GM19468 (cell line): ENCODE results near the gene RNU5D-1.
"Not testable (repeated sequence)": the region's sequence is repeated elsewhere in the genome, so short reads cannot be mapped to it uniquely, and the experiment has no call there.

Source experiments
- ATAC-seq: cut with Tn5 transposase; IDR thresholded peaks from one replicate; pipeline ENCODE4 v1.9.1; 2021; ENCODE audit warnings: mild to moderate bottlenecking, moderate library complexity, moderate number of reproducible peaks; ENCODE audit not compliant: unreplicated experiment; ENCODE audit errors: extremely low read depth

RNU5D-1 gene

DNA sequence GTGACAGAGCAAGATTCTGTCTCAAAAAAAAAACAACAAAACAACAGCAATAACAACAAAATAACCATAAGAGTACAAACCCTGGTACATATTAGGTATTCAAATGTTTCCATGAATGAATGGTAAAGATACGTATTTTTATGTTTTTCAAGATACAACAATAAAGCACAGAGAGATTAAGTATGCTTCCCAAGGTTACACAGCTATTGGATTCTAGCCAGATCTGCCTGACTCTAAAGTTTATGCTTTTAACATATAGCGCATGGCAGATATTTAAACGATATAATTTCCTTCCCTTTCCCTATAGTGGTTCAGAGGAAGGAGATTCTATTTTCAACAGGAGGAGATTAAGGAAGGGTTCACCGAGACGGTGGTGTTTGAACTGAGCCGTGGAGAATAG is 25.5 kb downstream of the RNU5D-1 start:
- ATAC-seq, result no peak

DNA sequence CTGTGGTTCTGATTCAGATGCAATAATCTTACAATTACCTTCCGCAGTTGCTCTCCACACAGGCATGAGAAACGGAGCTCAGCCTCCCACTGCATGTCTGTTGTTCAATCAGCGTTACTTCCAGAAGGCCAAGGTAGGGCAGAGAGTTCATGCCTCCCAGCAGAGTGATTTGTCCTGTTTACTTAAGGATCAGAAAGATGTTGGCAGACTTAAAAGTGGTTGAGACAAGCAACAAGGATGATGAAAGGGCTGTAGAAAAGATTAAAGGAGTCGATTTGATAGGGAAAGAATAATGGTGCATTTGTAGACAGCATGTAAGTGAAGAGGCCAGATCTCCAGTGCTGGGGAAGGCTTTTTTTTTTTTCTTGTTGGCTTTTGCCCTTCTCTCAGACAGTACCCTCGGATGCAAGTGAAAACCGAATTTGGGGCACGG is 29.8 kb downstream of the RNU5D-1 start:
- ATAC-seq, result no peak

DNA sequence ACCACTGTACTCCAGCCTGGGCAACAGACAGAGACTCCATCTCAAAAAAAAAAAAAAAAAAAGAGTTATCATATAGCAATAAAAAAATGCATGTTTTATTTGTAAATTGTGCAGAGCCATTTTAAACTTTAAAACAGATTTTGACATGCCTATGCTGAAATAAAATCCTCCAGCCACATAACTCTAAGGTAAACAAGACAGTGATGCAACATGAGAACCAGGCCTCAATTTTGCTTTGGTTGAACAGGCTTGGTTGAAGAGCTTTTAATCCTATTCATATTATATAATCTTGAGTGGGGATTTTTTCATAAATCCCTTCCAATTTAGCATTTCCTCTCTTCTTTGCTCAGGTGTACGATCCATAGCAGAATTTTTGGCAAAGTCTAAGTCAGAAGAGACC is 30.4 kb downstream of the RNU5D-1 start:
- no peak for ATAC-seq

DNA sequence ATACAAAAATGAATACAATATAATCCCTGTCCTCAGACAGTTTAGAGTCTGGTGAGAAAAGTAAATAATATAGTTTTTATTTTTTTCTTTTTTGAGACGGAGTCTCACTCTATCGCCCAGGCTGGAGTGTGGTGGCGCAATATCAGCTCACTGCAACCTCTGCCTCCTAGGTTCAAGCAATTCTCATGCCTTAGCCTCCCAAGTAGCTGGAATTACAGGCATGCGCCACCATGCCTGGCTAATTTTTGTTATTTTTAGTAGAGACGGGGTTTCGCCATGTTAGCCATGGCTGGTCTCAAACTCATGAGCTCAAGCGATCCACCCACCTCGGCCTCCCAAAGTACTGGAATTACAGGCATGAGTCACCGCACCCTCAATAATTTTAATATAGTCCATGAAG is 31.6 kb downstream of the RNU5D-1 start:
- not testable (repeated sequence) for ATAC-seq

DNA sequence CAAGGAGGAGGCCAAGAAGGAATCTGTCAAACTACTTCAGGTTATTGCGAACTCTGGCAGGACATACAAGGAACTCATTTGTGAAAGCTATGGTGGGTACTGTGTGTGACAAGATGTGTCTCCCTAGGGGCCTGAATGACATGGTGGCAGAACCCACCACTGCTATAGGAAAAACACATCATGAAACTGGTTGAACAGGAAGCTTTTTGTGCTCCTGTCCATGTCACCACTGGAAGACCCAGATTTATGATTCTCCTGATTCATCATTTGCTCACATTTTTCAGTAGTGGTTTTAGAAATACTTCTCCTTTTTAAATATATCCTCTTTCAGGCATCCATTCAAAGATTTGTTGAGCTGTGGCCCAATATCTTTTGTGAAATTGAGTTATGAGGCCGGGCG is 32.8 kb downstream of the RNU5D-1 start:
- ATAC-seq, result no peak

DNA sequence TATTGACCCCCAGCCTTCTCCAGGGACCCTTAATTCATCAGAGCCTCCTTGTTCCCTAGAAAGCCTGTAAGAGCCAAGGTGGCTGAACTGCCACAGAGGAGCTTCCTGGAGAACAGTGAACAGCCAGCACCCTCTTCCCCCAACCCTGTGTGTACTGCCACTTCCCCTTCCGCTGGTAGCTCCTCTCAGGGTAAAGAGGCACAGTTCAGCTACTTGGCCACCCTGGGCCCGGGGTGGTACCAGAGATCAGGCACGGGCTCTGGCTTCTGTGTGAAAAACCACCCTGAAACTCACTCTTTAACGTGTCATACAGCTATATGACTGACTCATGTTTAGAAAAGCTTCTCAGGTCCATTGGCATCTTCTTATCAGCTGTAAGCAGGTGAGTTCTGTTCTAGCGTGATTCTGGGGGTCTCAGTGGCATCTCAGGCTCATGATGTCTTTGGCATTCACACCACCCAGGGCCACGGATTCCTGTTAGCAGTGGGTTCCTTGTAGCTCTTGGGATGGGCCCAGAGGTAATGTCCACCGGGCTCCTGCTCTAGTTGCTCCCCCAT is 34.1 kb downstream of the RNU5D-1 start:
- ATAC-seq, result no peak

DNA sequence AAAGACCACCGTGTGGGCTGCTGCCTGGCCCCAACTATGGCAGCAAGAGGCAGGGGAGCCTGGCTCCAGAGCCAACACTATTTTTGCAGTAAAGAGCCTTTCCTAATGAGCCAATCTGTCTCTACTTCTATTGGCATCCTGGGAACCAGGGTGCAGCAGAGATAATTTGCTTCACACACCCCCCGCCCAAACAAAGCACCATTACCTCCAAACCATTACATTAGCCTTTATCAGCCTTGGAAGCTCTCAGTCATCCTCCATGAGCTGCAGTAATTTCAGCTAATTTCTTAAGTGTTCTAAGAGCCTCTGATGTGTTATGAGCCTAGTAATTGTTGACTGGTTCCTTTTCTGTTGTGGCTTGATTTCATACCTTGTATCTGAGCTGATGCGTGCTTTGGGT is 34.9 kb downstream of the RNU5D-1 start:
- no peak for ATAC-seq

DNA sequence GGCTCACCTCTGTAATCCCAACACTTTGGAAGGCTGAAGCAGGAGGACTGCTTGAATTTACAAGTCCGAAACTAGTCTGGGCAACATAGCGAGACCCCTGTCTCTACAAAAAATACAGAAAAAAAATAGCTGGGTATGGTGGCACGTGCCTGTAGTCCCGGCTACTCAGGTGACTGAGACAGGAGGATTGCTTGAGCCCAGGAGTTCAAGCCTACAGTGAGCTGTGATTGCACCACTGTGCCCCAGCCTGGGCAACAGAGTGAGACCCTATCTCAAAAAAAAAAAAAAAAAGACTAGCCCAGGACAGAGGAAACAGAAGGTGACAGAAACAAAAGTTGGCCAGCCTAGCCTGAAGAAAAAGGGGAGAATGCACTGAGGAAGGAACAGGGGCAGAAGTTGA is 35.3 kb downstream of the RNU5D-1 start:
- ATAC-seq, result no peak

DNA sequence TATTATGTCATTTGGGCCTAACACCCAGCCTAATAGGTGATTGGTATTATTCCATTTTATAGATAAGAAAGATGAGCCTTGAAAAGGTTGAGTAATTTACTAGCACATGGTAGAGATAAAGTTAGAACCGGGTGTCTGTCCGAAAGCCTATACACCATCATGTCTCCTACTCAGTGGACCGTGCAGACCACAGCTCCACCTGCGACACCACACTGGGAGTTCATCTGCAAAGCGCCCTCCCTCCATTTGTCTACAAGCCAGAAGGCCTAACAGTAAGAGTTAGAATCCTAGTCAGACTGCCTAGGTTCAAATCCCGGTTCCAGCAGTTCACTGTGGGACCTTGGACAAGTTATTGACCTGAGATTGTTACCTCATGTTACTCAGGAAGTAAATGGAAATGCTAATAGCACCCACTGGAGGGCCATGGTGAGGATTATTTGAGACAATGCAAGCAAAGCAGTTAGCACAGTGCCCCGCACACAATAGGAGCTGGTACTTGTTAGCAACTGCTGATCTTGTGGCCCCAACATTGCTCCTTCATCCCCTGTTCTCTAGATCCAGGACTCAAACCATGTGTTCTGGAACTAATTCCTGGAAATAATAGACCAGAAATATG is 36.0 kb downstream of the RNU5D-1 start:
- ATAC-seq, result no peak

DNA sequence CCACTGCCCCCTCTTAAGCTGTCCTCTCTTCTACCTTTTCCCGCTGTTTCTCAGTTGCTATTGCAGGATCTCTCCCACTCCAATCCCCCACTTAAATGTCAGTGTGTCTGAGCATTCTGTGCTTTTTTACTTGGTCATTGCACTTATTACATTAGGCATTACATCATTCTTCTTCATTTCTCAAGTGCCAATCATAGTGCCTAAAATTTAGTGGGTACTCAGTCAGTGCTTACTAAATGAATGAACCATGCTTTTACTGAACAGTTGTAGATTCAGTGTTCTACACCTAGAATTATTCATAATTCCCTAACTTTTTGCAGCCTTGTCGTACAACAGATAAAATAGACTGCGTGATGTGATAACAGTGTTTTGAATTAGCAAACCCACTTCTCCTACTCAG is 37.1 kb downstream of the RNU5D-1 start:
- no peak for ATAC-seq

DNA sequence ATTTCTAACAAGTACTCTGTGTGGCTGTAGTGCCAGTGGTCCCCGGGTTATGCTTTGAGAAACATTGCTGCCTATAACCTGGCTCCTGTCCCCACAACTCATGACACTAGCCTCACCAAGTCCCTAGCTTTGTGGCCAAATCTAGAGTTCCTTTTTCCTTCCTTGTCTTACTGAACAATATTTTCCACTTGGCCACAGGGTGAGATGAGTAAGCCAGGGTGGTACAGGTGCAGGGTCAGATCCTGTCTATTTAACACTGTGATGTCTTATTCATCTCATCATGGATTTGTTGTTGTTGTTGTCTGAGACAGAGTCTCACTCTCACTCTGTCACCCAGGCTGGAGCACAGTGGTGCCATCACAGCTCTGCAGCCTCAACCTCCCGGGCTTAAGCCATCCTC is 37.8 kb downstream of the RNU5D-1 start:
- no peak for ATAC-seq

DNA sequence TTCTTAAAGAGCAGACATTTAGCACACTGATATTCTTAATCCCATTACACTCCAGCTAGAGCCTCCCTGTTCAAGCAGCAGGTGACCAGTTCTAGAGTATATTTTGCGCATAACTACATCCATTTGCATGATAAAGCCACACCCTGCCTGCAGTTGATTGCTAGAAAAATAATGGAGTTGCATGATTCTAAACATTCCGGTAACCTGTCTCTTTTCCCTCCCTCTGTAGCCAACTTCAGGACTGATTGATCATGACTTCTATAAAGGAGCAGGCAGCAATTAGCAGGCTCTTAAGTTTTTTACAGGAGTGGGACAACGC is 41.6 kb downstream of the RNU5D-1 start:
- no peak for ATAC-seq

DNA sequence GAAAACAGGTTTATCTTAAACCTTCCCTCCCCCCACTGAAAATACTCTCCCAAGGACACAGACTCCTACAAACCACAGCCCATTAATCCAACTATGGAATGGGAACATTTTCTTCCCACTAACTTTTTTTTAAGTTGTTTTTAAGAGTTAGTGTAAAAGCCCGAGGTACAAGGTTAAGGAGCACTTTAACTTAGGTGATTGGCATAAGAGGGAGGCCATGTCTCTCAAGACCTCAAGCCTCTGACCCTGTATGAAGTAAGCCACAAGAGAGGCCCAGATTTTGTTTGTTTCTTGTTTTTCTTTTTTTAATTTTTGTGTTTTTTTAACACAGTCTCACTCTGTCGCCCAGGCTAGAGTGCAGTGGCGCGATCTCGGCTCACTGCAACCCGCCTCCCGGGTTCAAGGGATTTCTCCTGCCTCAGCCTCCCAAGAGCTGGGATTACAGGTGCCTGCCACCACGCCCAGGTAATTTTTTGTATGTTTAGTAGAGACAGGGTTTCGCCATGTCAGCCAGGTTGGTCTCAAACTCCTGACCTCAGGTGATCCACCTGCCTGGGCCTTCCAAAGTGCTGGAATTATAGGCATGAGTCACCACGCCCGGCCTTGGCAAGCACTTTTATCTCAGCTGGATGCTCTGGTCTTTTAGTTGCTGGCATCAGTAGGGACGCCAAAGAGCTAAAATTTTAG is 42.1 kb downstream of the RNU5D-1 start:
- ATAC-seq, result no peak

DNA sequence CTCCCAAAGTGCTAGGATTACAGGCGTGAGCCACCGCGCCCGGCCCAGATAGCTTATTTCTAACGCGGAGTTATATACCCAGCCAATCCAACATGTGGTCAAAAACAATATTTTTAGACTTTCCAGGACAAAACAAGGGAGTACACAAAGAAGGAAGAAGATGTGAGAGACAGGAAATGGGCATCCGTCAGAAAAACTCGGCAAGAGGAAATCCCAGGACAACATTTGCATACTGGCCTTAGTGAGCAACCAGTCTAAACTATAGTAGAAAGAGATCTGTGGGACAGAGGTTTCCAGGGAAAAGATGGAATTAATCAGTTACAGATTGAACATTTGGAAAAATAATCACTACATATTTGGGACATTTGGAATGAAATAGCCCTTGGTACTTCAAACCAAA is 45.1 kb downstream of the RNU5D-1 start:
- no peak for ATAC-seq

DNA sequence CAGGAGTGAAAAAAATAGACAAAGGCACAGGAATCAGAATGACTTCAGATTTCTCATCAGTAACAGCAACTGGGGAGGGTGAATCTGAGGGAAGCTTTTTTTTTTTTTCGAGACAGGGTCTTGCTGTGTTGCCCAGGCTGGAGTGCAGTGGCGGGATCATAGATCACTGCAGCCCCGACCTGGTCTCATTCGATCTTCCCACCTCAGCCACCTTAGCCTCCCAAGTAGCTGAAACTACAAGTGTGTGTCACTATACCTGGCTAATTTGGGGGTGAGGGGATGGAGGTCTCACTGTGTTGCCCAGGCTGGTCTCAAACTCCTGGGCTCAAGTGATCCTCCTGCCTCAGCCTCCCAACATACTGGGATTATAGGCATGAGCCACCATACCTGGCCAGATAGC is 45.8 kb downstream of the RNU5D-1 start:
- no peak for ATAC-seq

DNA sequence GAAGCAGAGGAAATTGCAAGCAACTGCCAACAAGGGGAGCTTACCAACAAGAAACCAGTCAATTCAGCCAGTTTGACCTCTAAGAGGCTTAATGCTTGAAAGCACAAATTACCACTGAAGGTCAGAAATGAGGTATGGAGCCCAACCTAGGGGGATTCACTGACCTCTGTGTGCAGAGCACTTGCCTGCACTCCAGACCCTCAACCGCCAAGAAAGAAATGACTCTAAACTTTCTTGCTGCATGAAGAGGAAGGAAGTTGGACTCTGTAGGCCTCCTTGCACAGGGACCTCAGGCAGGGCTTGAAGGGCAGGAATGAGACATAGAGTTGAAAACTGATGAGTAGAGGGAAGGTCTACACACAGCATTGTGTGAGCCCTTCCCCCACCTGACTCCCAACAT is 46.4 kb downstream of the RNU5D-1 start:
- ATAC-seq, result peak; percentile 24

DNA sequence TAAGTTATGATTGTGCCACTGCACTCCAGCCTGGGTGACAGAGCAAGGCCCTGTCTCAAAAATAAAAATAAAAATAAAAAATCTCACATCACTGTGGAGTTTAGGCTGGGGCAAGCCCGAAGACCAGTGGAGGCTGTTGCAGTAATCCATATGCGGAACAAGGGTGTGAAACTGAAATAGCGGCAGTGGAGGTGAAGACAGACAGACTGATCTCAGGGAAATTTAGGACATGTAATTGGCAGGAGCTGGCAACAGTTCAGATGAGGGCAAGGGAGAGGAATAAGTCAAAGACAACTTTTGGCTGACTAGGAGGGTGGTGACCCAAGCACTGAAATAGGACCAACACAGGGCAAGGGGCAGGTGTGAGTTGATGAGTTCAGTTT is 48.1 kb downstream of the RNU5D-1 start:
- no peak for ATAC-seq

DNA sequence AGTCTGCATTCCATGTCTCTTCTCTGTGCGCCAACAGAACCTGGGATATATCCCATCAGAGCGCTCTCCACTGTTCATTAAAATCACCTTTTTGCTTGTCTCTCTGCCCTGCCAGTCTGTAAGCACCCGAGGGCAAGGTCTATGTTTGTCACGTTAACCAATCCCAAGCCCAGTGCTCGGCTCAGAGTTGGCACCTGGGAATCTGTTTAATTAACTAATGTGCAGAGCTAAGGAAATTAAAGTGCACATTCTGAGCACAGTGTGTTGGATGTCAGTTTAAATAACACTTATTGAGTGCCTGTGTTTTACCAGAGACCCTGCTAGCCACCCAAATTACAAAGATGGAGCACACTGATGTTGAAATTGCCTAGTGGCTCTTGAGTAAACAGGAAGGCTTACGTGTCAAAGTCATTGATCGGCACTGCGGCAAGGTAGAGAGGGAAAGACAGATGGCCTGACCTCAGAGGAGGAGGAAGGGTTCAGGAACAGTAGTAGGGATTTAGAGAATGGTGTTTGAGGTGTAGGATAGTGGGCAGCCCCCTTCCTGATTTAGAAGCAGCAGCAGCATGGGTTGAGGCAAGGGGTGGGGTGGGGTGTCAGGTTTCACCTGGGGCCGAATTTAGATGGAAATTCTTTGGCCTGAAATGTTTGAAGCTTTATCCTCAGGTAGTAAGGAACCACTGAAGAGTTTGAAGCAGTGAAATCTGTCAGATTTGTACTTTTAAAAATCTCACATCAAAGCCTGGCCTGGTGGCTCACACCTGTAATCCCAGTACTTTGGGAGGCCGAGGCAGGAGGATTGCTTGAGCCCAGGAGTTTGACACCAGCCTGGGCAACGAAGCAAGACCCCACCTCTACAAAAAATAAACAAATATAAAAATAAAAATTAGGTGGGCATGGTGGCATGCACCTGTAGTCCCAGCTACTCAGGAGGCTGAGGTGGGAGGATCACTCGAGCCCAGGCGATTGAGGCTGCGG is 48.8 kb downstream of the RNU5D-1 start:
- no peak for ATAC-seq
